Lung (tissue), 12 donors: ENCODE data around the gene GP9. TPM values are rescaled to one million over a fixed set of nuclear protein-coding genes. Genes with fewer than 3 reads are reported as not detected.
"Not testable (repeated sequence)": the region's sequence is repeated elsewhere in the genome, so short reads cannot be mapped to it uniquely, and the experiment has no call there.

Source experiments
- ATAC-seq: fragments of 200-7000 bp; cut with Tn5 transposase; one replicate; pipeline ENCODE4 v1.9.1; 2020; ENCODE audit warnings: moderate number of reproducible peaks; ENCODE audit not compliant: insufficient read depth, low FRiP score
- DNase-seq, 3 donors: peaks; one replicate each; pipeline ENCODE4 v3.0.0-alpha.2; 2013 to 2017
- H3K27ac ChIP-seq, 2 donors: one replicate each; pipeline ENCODE4 v1.5.1; 2013; ENCODE audit warnings: mild to moderate bottlenecking in 2 of 2, moderate library complexity in 2 of 2, control low read depth in 1 of 2, inconsistent platforms in 1 of 2, low read depth in 1 of 2, low read length in 1 of 2
- H3K27me3 ChIP-seq, 3 donors: one replicate each; pipeline ENCODE4 v1.5.1; 2013; ENCODE audit warnings: low read length in 2 of 3; ENCODE audit not compliant: control insufficient read depth in 3 of 3, insufficient read depth in 3 of 3
- H3K36me3 ChIP-seq, 4 donors: one replicate each; pipeline ENCODE4 v1.5.1; 2013; ENCODE audit warnings: low read length in 4 of 4, mild to moderate bottlenecking in 1 of 4, moderate library complexity in 1 of 4; ENCODE audit not compliant: control insufficient read depth in 4 of 4, insufficient read depth in 4 of 4
- H3K4me1 ChIP-seq, 5 donors: one replicate each; pipeline ENCODE4 v1.5.1; 2013; ENCODE audit warnings: low read length in 5 of 5, mild to moderate bottlenecking in 2 of 5, moderate library complexity in 1 of 5; ENCODE audit not compliant: control insufficient read depth in 5 of 5, insufficient read depth in 5 of 5
- H3K4me3 ChIP-seq: one replicate; pipeline ENCODE4 v1.5.1; 2013; ENCODE audit warnings: mild to moderate bottlenecking, control low read depth, moderate library complexity
- H3K9ac ChIP-seq, 2 donors: one replicate each; pipeline ENCODE4 v1.5.1; 2013; ENCODE audit warnings: low read length in 2 of 2, control low read depth in 1 of 2; ENCODE audit not compliant: insufficient read depth in 1 of 2
- H3K9me3 ChIP-seq, 4 donors: one replicate each; pipeline ENCODE4 v1.5.1; 2013; ENCODE audit warnings: low read length in 3 of 4, mild to moderate bottlenecking in 1 of 4, moderate library complexity in 1 of 4; ENCODE audit not compliant: control insufficient read depth in 4 of 4, insufficient read depth in 3 of 4
- CTCF ChIP-seq: IDR thresholded peaks from 2 replicates; pipeline ENCODE4 v1.5.1; 2012; ENCODE audit warnings: mild to moderate bottlenecking; ENCODE audit errors: control extremely low read depth, extremely low read depth
- WGBS, 2 donors: extraction: QIAGEN DNeasy Blood & Tissue Kit; methylation state at CpG; one replicate each; pipeline ENCODE4 v1.1.7; 2013; 5-methylcytosine and 5-hydroxymethylcytosine counted together
- polyA plus RNA-seq, 2 donors: library from polyadenylated mRNA; stranded (reverse); fragments of 200-250 nt; gene quantifications; one replicate each; pipeline ENCODE4 v1.2.1, GENCODE V29; 2013
- total RNA-seq, 2 donors: library from RNA; depleted of rRNA in 1 of 2; stranded (reverse); fragments of >200 nt in 1 of 2; gene quantifications; one replicate each; pipeline ENCODE4 v1.2.1, GENCODE V29; 2014 to 2021
- donor health status: control.
- donor health status: control.
- donor health status: Bipolar disorder and iron deficiency.
- donor health status: healthy.
- donor health status: DM: yes; HTN: yes; CAD: no.

GP9 gene
- total and polyA plus RNA-seq, 4 donors, result 0.40 to 6.2 (median 2.2) TPM

GRCh38 chr3:129106320-129106719, 45.7 kb downstream of the GP9 start:
- 87 to 92% methylated on average over 5 of the region's 5 CpGs for WGBS, 2 donors
- no peak overlapping the region for H3K9ac ChIP-seq

GRCh38 chr3:129106866-129107565, 46.4 kb downstream of the GP9 start:
- Histone ChIP-seq H3K4me1 (peaks cover 0 to 19% (median 0%) of the 10 kb centered on the region in 5 donors), H3K36me3 (peaks cover 0 to 10% (median 3%) of the 10 kb centered on the region in 4 donors), H3K27ac (peak overlapping the region in 1 of 2 donors; percentile 2), H3K9ac (no peak overlapping the region), H3K4me3 (no peak overlapping the region), H3K27me3 (no peaks in the 10 kb centered on the region), H3K9me3 (no peaks in the 10 kb centered on the region)
- ATAC-seq (no peak), DNase-seq (no peak)
- 66 to 77% methylated on average over 19 of the region's 19 CpGs for WGBS, 2 donors
- no peak for TF ChIP-seq CTCF

More at GRCh38 chr3:129106320-129106719, 45.7 kb downstream of the GP9 start:
- Histone ChIP-seq H3K9me3 (no peaks in the 10 kb centered on the region), H3K36me3 (peaks cover 0 to 14% (median 3%) of the 10 kb centered on the region in 4 donors), H3K27ac (peak overlapping the region in 1 of 2 donors; percentile 3), H3K27me3 (no peaks in the 10 kb centered on the region), H3K4me3 (no peak overlapping the region), H3K4me1 (peaks cover 0 to 19% (median 0%) of the 10 kb centered on the region in 5 donors)
- no peak for TF ChIP-seq CTCF
- ATAC-seq (no peak), DNase-seq (no peak)

- Histone ChIP-seq H3K9me3 (no peaks in the 10 kb centered on the region), H3K27me3 (no peaks in the 10 kb centered on the region), H3K4me3 (no peak overlapping the region), H3K9ac (no peak overlapping the region), H3K4me1 (peaks cover 0 to 19% (median 0%) of the 10 kb centered on the region in 5 donors), H3K27ac (peak overlapping the region in 1 of 2 donors; percentile 1), H3K36me3 (peaks cover 0 to 10% (median 5%) of the 10 kb centered on the region in 4 donors)
- ATAC-seq (no peak), DNase-seq (no peak)
- TF ChIP-seq CTCF, result no peak
- 71 to 87% methylated on average over 8 of the region's 8 CpGs for WGBS, 2 donors
Measured at GRCh38 chr3:129107793-129108192, 47.2 kb downstream of the GP9 start.

GRCh38 chr3:129111076-129111780, 50.6 kb downstream of the GP9 start:
- not testable (repeated sequence) for H3K27me3 ChIP-seq, H3K9ac ChIP-seq, ATAC-seq, H3K9me3 ChIP-seq, H3K4me1 ChIP-seq, H3K4me3 ChIP-seq, DNase-seq, H3K27ac ChIP-seq
- peaks cover 0 to 15% (median 5%) of the 10 kb centered on the region in 4 donors for H3K36me3 ChIP-seq
- WGBS, 2 donors, result 95 to 97% methylated on average over 10 of the region's 10 CpGs
